HepG2 (cell line): ENCODE measurements around the gene APC2. TPM values are rescaled to one million over a fixed set of nuclear protein-coding genes. Genes with fewer than 3 reads are reported as not detected.

Experiments used
- ARNTL ChIP-seq: sonication (generic); formaldehyde crosslinking; IDR thresholded peaks from 2 replicates; pipeline ENCODE4 v1.4.0; 2020; ENCODE audit warnings: mild to moderate bottlenecking, missing genetic modification reagents
- CBFB ChIP-seq: sonication (generic); formaldehyde crosslinking; IDR thresholded peaks from 2 replicates; pipeline ENCODE4 v1.4.0; 2020; ENCODE audit warnings: missing genetic modification reagents
- FOXA3 ChIP-seq: IDR thresholded peaks from 2 replicates; pipeline ENCODE4 v1.6.1; 2016; ENCODE audit warnings: missing genetic modification reagents, missing compliant biosample characterization
- FOXO1 ChIP-seq: sonication (generic); formaldehyde crosslinking; IDR thresholded peaks from 2 replicates; pipeline ENCODE4 v1.4.0; 2020; ENCODE audit warnings: missing genetic modification reagents
- MTA1 ChIP-seq: sonication (generic); formaldehyde crosslinking; IDR thresholded peaks from 2 replicates; pipeline ENCODE4 v1.4.0; 2020; ENCODE audit warnings: missing genetic modification reagents, mild to moderate bottlenecking, borderline replicate concordance
- NFE2L2 ChIP-seq: fragments of 150-350 bp; IDR thresholded peaks from 2 replicates; pipeline ENCODE4 v1.6.1; 2014; ENCODE audit warnings: low read length
- PHF20 ChIP-seq: sonication (generic); formaldehyde crosslinking; IDR thresholded peaks from 2 replicates; pipeline ENCODE4 v1.5.0; 2020; ENCODE audit warnings: mild to moderate bottlenecking, missing genetic modification reagents
- ZBTB1 ChIP-seq: sonication (generic); formaldehyde crosslinking; IDR thresholded peaks from 2 replicates; pipeline ENCODE4 v1.4.0; 2020; ENCODE audit warnings: missing genetic modification reagents, borderline replicate concordance
- ZNF225 ChIP-seq: sonication (generic); formaldehyde crosslinking; IDR thresholded peaks from 2 replicates; pipeline ENCODE4 v1.4.0; 2020; ENCODE audit warnings: mild to moderate bottlenecking, missing genetic modification reagents
- ZNF24 ChIP-seq: fragments of 450-650 bp; IDR thresholded peaks from 2 replicates; pipeline ENCODE4 v1.6.1; 2017; ENCODE audit warnings: antibody characterized with exemption, mild to moderate bottlenecking
- ZNF432 ChIP-seq: sonication (generic); formaldehyde crosslinking; IDR thresholded peaks from 2 replicates; pipeline ENCODE4 v1.5.0; 2020; ENCODE audit warnings: missing genetic modification reagents, mild to moderate bottlenecking, borderline replicate concordance
- ZNF44 ChIP-seq: sonication (generic); formaldehyde crosslinking; IDR thresholded peaks from 2 replicates; pipeline ENCODE4 v1.5.1; 2020; ENCODE audit warnings: mild to moderate bottlenecking, missing genetic modification reagents
- ZNF547 ChIP-seq: sonication (generic); formaldehyde crosslinking; IDR thresholded peaks from 2 replicates; pipeline ENCODE4 v1.5.1; 2020; ENCODE audit warnings: mild to moderate bottlenecking, missing genetic modification reagents
- ZNF672 ChIP-seq: sonication (generic); formaldehyde crosslinking; IDR thresholded peaks from 2 replicates; pipeline ENCODE4 v1.8.1; 2022; ENCODE audit warnings: missing genetic modification reagents
- ZNF761 ChIP-seq: sonication (generic); formaldehyde crosslinking; conservative IDR thresholded peaks from 2 replicates; pipeline ENCODE4 v1.4.0; 2020; ENCODE audit warnings: mild to moderate bottlenecking, missing genetic modification reagents
- ZNF792 ChIP-seq: IDR thresholded peaks from 2 replicates; pipeline ENCODE4 v1.6.1; 2016
- polyA plus RNA-seq, 8 experiments: library from polyadenylated mRNA; depleted of rRNA in 3 of 8; stranded (reverse) in 7 of 8; unstranded in 1 of 8; fragments of >200 nt; fragmentation: Illumina TruSeq in 4 of 8; extraction: Trizol in 4 of 8; gene quantifications; 2 replicates each; pipeline versions ENCODE4 v1.2.1 to v1.2.3, GENCODE V29; 2011 to 2016; ENCODE audit warnings: low read depth in 4 of 8, missing spikeins in 1 of 8, mixed read lengths in 1 of 8; ENCODE audit not compliant: insufficient read depth in 1 of 8
- total RNA-seq, 5 experiments: library from RNA; depleted of rRNA; stranded (reverse); fragments of >200 nt; fragmentation: Illumina TruSeq; extraction: Trizol; gene quantifications; 2 replicates each; pipeline ENCODE4 v1.2.3, GENCODE V29; 2016; ENCODE audit warnings: low read depth in 1 of 5
- TF ChIP-seq, protein P1 (sequence below): IDR thresholded peaks from 2 replicates; pipeline ENCODE4 v1.6.1; 2016; ENCODE audit warnings: low read depth, borderline replicate concordance

The APC2 gene
- total and polyA plus RNA-seq, 2 of the 13 experiments (the other 11 are each of a cell fraction or from before 2014, with no cell fraction given): 0.08 to 0.22 TPM

DNA sequence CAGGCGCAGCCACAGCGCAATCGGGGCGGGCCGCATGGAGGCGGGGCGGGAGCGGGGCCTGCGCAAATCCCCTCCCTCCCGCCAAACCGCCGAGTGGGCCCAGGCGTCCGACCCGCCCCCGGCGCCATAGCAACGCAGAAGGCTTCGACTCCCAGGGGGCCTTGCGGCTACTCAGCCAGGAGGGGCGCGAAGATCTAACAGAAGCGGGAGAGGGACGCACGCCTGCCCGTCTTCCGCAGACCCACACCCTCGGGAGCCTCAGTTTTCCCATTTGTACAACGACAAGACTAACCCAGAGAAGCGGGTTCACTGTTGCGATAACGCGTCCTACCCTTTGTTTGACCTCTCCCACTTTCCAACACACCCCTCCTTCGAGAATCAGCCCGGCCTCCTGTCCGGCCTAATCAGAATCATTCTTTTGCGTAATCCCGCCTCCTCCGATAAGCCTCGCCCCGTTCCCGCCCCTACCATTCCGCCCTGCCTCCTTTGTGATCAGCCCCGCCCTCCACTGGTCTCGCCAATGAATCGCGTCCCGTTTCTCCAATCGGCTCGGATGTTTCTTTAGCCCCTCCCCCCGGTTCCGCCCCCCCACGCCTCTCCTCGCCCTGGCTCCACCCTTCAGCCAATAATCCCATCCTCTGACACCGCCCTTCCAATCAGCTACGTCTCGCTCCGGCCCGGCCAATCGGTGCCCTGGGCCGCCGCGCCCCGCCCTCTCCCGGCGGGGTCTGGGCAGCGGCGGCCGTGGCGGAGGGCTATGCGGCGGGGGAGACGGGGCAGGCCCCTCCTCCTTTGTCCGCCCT is 40.6 kb downstream of the APC2 start, which contains the start of gene PCSK4 (continued):
- TF ChIP-seq ZNF44 (CRISPR knock-in tag) (no peak), ZNF432 (CRISPR knock-in tag) (no peak), ZNF225 (CRISPR knock-in tag) (no peak), ZNF792 (CRISPR knock-in tag) (no peak), ZNF761 (no peak), ZNF24 (no peak), ARNTL (CRISPR knock-in tag) (no peak), ZNF672 (CRISPR knock-in tag) (no peak), FOXO1 (no peak), NFE2L2 (no peak), ZBTB1 (CRISPR knock-in tag) (no peak), CBFB (no peak; the same call in 1 of the 2 replicates), FOXA3 (CRISPR knock-in tag) (no peak), ZNF547 (no peak; the same call in 1 of the 2 replicates), PHF20 (CRISPR knock-in tag) (no peak), MTA1 (CRISPR knock-in tag) (no peak)
- TF ChIP-seq, protein P1, sequence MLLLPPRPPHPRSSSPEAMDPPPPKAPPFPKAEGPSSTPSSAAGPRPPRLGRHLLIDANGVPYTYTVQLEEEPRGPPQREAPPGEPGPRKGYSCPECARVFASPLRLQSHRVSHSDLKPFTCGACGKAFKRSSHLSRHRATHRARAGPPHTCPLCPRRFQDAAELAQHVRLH: no peak
- TF ChIP-seq, all 625 proteins: peak for 121
